WTC11 (cell line): ENCODE data around the gene CRACR2B. TPM values are rescaled to one million over a fixed set of nuclear protein-coding genes. Genes with fewer than 3 reads are reported as not detected.
A peak's percentile ranks its signal among the peaks of the same experiment; 100 is the strongest.

Source experiments
- CREM ChIP-seq: sonication (generic); formaldehyde crosslinking; IDR thresholded peaks from 2 replicates; pipeline ENCODE4 v1.8.1; 2022; ENCODE audit warnings: mild to moderate bottlenecking, missing genetic modification reagents, moderate library complexity
- HMGA2 ChIP-seq: fragments of 250-450 bp; sonication (Bioruptor Pico); IDR thresholded peaks from 2 replicates; pipeline ENCODE4 v1.4.0; 2021; ENCODE audit warnings: mild to moderate bottlenecking, moderate library complexity
- IRF2 ChIP-seq: sonication (generic); formaldehyde crosslinking; IDR thresholded peaks from 2 replicates; pipeline ENCODE4 v1.8.0; 2022; ENCODE audit warnings: low read depth, missing genetic modification reagents, borderline replicate concordance
- JAZF1 ChIP-seq: fragments of 250-450 bp; sonication (Bioruptor Pico); IDR thresholded peaks from 2 replicates; pipeline ENCODE4 v1.9.0; 2021; ENCODE audit warnings: moderate library complexity, mild to moderate bottlenecking, inconsistent platforms
- MYBL2 ChIP-seq: sonication (generic); formaldehyde crosslinking; IDR thresholded peaks from 2 replicates; pipeline ENCODE4 v1.8.1; 2023; ENCODE audit warnings: mild to moderate bottlenecking, moderate library complexity, missing genetic modification reagents
- NR1H2 ChIP-seq: sonication (generic); formaldehyde crosslinking; IDR thresholded peaks from 2 replicates; pipeline ENCODE4 v1.9.0; 2021; ENCODE audit warnings: mild to moderate bottlenecking, moderate library complexity, missing genetic modification reagents
- OVOL2 ChIP-seq: fragments of 250-450 bp; sonication (Bioruptor Pico); IDR thresholded peaks from 2 replicates; pipeline ENCODE4 v1.9.0; 2021; ENCODE audit warnings: mild to moderate bottlenecking, borderline replicate concordance
- RELA ChIP-seq: sonication (generic); formaldehyde crosslinking; IDR thresholded peaks from 2 replicates; pipeline ENCODE4 v1.8.1; 2022; ENCODE audit warnings: missing genetic modification reagents, mild to moderate bottlenecking, borderline replicate concordance
- TCF7 ChIP-seq: sonication (generic); formaldehyde crosslinking; IDR thresholded peaks from 2 replicates; pipeline ENCODE4 v1.8.0; 2022; ENCODE audit warnings: mild to moderate bottlenecking, low read depth, missing genetic modification reagents, moderate library complexity
- TEAD1 ChIP-seq: sonication (generic); formaldehyde crosslinking; IDR thresholded peaks from 2 replicates; pipeline ENCODE4 v1.8.0; 2022; ENCODE audit warnings: mild to moderate bottlenecking, missing genetic modification reagents
- ZBTB21 ChIP-seq: sonication (generic); formaldehyde crosslinking; IDR thresholded peaks from 2 replicates; pipeline ENCODE4 v1.8.1; 2023; ENCODE audit warnings: mild to moderate bottlenecking, missing genetic modification reagents, borderline replicate concordance
- ZNF219 ChIP-seq: sonication (generic); formaldehyde crosslinking; IDR thresholded peaks from 2 replicates; pipeline ENCODE4 v1.8.0; 2023; ENCODE audit warnings: missing genetic modification reagents, mild to moderate bottlenecking, borderline replicate concordance
- total RNA-seq: library from RNA; stranded (reverse); gene quantifications from 3 replicates; pipeline ENCODE4 v1.2.3, GENCODE V29; 2021
- TF ChIP-seq, protein P1 (sequence below): fragments of 250-450 bp; sonication (Bioruptor Pico); IDR thresholded peaks from 2 replicates; pipeline ENCODE4 v1.9.0; 2021; ENCODE audit warnings: moderate library complexity, mild to moderate bottlenecking, inconsistent platforms, borderline replicate concordance
- TF ChIP-seq, protein P2 (sequence below): sonication (generic); formaldehyde crosslinking; IDR thresholded peaks from 2 replicates; pipeline ENCODE4 v1.8.0; 2023; ENCODE audit warnings: missing genetic modification reagents, mild to moderate bottlenecking, borderline replicate concordance
- TF ChIP-seq, protein P3 (sequence below): sonication (generic); formaldehyde crosslinking; IDR thresholded peaks from 2 replicates; pipeline ENCODE4 v1.8.0; 2022; ENCODE audit warnings: mild to moderate bottlenecking, missing genetic modification reagents
- TF ChIP-seq, protein P4 (sequence below): fragments of 250-450 bp; sonication (Bioruptor Pico); IDR thresholded peaks from 2 replicates; pipeline ENCODE4 v2.1.2; 2022; ENCODE audit warnings: mild to moderate bottlenecking, moderate library complexity
- TF ChIP-seq, protein P5 (sequence below): sonication (generic); formaldehyde crosslinking; IDR thresholded peaks from 2 replicates; pipeline ENCODE4 v1.8.0; 2022; ENCODE audit warnings: mild to moderate bottlenecking, missing genetic modification reagents
- TF ChIP-seq, protein P6 (sequence below): sonication (generic); formaldehyde crosslinking; conservative IDR thresholded peaks from 2 replicates; pipeline ENCODE4 v1.8.1; 2023; ENCODE audit warnings: mild to moderate bottlenecking, low read depth, missing genetic modification reagents, moderate library complexity
- TF ChIP-seq, protein P7 (sequence below): sonication (generic); formaldehyde crosslinking; IDR thresholded peaks from 2 replicates; pipeline ENCODE4 v1.8.0; 2023; ENCODE audit warnings: missing genetic modification reagents
- TF ChIP-seq, protein P8 (sequence below): sonication (generic); formaldehyde crosslinking; conservative IDR thresholded peaks from 2 replicates; pipeline ENCODE4 v1.8.1; 2022; ENCODE audit warnings: mild to moderate bottlenecking, missing genetic modification reagents
- TF ChIP-seq, protein P9 (sequence below): sonication (generic); formaldehyde crosslinking; IDR thresholded peaks from 2 replicates; pipeline ENCODE4 v1.8.1; 2022; ENCODE audit warnings: missing genetic modification reagents, borderline replicate concordance

Gene CRACR2B
- total RNA-seq, 1 experiment from 2014 or later = 46.5 TPM

DNA sequence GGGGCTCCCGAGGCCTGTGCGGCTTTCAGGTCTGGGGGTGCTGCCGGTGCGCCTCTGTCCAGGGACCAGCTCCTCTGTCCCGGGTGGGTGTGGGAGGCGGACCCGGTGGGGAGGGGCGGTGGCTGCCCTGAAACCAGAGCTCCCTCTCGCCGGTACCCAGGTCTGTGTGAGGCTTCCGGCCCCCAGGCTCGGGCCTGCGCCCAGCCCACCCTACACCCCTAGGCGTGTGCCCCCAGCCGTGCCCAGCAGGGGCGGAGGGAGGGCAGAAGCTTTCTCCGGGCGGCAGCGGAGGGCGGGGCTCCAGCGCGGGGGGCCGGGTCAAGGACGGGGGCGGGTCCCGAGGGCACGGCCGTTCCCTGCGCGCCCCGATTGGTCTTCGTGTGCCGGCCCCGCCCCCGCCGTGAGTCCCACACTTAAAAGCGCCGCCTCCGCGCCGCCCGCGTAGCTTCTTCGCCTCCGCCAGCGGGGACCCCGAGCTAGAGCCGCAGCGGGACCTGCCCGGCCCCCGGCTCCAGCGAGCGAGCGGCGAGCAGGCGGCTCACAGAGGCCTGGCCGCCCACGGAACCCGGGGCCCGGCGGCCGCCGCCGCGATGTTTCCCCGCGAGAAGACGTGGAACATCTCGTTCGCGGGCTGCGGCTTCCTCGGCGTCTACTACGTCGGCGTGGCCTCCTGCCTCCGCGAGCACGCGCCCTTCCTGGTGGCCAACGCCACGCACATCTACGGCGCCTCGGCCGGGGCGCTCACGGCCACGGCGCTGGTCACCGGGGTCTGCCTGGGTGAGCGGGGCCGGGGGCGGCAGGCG lies 8.4 kb upstream of the CRACR2B start (continued):
- TF ChIP-seq, protein P1, sequence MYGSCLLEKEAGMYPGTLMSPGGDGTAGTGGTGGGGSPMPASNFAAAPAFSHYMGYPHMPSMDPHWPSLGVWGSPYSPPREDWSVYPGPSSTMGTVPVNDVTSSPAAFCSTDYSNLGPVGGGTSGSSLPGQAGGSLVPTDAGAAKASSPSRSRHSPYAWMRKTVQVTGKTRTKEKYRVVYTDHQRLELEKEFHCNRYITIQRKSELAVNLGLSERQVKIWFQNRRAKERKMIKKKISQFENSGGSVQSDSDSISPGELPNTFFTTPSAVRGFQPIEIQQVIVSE = no peak
- TF ChIP-seq, protein P2, sequence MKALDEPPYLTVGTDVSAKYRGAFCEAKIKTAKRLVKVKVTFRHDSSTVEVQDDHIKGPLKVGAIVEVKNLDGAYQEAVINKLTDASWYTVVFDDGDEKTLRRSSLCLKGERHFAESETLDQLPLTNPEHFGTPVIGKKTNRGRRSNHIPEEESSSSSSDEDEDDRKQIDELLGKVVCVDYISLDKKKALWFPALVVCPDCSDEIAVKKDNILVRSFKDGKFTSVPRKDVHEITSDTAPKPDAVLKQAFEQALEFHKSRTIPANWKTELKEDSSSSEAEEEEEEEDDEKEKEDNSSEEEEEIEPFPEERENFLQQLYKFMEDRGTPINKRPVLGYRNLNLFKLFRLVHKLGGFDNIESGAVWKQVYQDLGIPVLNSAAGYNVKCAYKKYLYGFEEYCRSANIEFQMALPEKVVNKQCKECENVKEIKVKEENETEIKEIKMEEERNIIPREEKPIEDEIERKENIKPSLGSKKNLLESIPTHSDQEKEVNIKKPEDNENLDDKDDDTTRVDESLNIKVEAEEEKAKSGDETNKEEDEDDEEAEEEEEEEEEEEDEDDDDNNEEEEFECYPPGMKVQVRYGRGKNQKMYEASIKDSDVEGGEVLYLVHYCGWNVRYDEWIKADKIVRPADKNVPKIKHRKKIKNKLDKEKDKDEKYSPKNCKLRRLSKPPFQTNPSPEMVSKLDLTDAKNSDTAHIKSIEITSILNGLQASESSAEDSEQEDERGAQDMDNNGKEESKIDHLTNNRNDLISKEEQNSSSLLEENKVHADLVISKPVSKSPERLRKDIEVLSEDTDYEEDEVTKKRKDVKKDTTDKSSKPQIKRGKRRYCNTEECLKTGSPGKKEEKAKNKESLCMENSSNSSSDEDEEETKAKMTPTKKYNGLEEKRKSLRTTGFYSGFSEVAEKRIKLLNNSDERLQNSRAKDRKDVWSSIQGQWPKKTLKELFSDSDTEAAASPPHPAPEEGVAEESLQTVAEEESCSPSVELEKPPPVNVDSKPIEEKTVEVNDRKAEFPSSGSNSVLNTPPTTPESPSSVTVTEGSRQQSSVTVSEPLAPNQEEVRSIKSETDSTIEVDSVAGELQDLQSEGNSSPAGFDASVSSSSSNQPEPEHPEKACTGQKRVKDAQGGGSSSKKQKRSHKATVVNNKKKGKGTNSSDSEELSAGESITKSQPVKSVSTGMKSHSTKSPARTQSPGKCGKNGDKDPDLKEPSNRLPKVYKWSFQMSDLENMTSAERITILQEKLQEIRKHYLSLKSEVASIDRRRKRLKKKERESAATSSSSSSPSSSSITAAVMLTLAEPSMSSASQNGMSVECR (CRISPR knock-in tag) = 0 out of 2 replicates have a peak, but pooled peaks have one; percentile 23
- TF ChIP-seq, protein P3, sequence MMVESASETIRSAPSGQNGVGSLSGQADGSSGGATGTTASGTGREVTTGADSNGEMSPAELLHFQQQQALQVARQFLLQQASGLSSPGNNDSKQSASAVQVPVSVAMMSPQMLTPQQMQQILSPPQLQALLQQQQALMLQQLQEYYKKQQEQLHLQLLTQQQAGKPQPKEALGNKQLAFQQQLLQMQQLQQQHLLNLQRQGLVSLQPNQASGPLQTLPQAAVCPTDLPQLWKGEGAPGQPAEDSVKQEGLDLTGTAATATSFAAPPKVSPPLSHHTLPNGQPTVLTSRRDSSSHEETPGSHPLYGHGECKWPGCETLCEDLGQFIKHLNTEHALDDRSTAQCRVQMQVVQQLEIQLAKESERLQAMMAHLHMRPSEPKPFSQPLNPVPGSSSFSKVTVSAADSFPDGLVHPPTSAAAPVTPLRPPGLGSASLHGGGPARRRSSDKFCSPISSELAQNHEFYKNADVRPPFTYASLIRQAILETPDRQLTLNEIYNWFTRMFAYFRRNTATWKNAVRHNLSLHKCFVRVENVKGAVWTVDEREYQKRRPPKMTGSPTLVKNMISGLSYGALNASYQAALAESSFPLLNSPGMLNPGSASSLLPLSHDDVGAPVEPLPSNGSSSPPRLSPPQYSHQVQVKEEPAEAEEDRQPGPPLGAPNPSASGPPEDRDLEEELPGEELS (CRISPR knock-in tag) = 0 out of 2 replicates have a peak, but pooled peaks have one; percentile 57
- TF ChIP-seq CREM (CRISPR knock-in tag) (0 out of 2 replicates have a peak, but pooled peaks have one; percentile 45), JAZF1 (CRISPR knock-in tag) (no peak), MYBL2 (CRISPR knock-in tag) (0 out of 2 replicates have a peak, but pooled peaks have one; percentile 29), IRF2 (CRISPR knock-in tag) (no peak), ZNF219 (CRISPR knock-in tag) (no peak; the same call in 1 of the 2 replicates), NR1H2 (CRISPR knock-in tag) (no peak), RELA (no peak; the same call in 1 of the 2 replicates), TEAD1 (0 out of 2 replicates have a peak, but pooled peaks have one; percentile 24), ZBTB21 (CRISPR knock-in tag) (no peak), TCF7 (CRISPR knock-in tag) (no peak; the same call in 1 of the 2 replicates), OVOL2 (CRISPR knock-in tag) (no peak), HMGA2 (CRISPR knock-in tag) (no peak)
- TF ChIP-seq, protein P4, sequence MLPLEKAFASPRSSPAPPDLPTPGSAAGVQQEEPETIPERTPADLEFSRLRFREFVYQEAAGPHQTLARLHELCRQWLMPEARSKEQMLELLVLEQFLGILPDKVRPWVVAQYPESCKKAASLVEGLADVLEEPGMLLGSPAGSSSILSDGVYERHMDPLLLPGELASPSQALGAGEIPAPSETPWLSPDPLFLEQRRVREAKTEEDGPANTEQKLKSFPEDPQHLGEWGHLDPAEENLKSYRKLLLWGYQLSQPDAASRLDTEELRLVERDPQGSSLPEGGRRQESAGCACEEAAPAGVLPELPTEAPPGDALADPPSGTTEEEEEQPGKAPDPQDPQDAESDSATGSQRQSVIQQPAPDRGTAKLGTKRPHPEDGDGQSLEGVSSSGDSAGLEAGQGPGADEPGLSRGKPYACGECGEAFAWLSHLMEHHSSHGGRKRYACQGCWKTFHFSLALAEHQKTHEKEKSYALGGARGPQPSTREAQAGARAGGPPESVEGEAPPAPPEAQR = no peak
- TF ChIP-seq, protein P5, sequence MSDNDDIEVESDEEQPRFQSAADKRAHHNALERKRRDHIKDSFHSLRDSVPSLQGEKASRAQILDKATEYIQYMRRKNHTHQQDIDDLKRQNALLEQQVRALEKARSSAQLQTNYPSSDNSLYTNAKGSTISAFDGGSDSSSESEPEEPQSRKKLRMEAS = no peak
- TF ChIP-seq, protein P6, sequence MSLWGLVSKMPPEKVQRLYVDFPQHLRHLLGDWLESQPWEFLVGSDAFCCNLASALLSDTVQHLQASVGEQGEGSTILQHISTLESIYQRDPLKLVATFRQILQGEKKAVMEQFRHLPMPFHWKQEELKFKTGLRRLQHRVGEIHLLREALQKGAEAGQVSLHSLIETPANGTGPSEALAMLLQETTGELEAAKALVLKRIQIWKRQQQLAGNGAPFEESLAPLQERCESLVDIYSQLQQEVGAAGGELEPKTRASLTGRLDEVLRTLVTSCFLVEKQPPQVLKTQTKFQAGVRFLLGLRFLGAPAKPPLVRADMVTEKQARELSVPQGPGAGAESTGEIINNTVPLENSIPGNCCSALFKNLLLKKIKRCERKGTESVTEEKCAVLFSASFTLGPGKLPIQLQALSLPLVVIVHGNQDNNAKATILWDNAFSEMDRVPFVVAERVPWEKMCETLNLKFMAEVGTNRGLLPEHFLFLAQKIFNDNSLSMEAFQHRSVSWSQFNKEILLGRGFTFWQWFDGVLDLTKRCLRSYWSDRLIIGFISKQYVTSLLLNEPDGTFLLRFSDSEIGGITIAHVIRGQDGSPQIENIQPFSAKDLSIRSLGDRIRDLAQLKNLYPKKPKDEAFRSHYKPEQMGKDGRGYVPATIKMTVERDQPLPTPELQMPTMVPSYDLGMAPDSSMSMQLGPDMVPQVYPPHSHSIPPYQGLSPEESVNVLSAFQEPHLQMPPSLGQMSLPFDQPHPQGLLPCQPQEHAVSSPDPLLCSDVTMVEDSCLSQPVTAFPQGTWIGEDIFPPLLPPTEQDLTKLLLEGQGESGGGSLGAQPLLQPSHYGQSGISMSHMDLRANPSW = no peak
- TF ChIP-seq, protein P7, sequence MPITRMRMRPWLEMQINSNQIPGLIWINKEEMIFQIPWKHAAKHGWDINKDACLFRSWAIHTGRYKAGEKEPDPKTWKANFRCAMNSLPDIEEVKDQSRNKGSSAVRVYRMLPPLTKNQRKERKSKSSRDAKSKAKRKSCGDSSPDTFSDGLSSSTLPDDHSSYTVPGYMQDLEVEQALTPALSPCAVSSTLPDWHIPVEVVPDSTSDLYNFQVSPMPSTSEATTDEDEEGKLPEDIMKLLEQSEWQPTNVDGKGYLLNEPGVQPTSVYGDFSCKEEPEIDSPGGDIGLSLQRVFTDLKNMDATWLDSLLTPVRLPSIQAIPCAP = no peak
- TF ChIP-seq, protein P8, sequence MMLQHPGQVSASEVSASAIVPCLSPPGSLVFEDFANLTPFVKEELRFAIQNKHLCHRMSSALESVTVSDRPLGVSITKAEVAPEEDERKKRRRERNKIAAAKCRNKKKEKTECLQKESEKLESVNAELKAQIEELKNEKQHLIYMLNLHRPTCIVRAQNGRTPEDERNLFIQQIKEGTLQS (CRISPR knock-in tag) = no peak
- TF ChIP-seq, protein P9, sequence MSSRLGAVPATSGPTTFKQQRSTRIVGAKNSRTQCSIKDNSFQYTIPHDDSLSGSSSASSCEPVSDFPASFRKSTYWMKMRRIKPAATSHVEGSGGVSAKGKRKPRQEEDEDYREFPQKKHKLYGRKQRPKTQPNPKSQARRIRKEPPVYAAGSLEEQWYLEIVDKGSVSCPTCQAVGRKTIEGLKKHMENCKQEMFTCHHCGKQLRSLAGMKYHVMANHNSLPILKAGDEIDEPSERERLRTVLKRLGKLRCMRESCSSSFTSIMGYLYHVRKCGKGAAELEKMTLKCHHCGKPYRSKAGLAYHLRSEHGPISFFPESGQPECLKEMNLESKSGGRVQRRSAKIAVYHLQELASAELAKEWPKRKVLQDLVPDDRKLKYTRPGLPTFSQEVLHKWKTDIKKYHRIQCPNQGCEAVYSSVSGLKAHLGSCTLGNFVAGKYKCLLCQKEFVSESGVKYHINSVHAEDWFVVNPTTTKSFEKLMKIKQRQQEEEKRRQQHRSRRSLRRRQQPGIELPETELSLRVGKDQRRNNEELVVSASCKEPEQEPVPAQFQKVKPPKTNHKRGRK (CRISPR knock-in tag) = no peak
